ENCODE data around the gene HOXA5. TPM values are rescaled to one million over a fixed set of nuclear protein-coding genes. Genes with fewer than 3 reads are reported as not detected.

The HOXA5 gene
- 10 to 100 TPM in 1 of 2 donors, 1 to 10 TPM in 1; 9.6 to 18.7 TPM for total RNA-seq

- H3K36me3 ChIP-seq = no peaks in the 10 kb centered on the region
- no peaks in the 10 kb centered on the region for H3K9me3 ChIP-seq
- H3K9ac ChIP-seq (ENCODE audit: low read depth in 2 of 2, low read length in 2 of 2) = peak within 1 kb of the TSS; percentile 75 to 100
- H3K4me3 ChIP-seq = peak within 1 kb of the TSS; percentile 43
- no peaks in the 10 kb centered on the region for H3K27me3 ChIP-seq
- peak within 1 kb of the TSS; percentile 84 for H3K27ac ChIP-seq
- intact Hi-C loops (cut with DNase I) = loop anchor here (5.0 kb wide), 1 partner anchor 36 kb away; no protein-coding TSS in a partner anchor
- peaks cover 17% of the 10 kb centered on the region for H3K4me1 ChIP-seq
- peak; percentile 85 for DNase-seq
- TF ChIP-seq, protein P1, sequence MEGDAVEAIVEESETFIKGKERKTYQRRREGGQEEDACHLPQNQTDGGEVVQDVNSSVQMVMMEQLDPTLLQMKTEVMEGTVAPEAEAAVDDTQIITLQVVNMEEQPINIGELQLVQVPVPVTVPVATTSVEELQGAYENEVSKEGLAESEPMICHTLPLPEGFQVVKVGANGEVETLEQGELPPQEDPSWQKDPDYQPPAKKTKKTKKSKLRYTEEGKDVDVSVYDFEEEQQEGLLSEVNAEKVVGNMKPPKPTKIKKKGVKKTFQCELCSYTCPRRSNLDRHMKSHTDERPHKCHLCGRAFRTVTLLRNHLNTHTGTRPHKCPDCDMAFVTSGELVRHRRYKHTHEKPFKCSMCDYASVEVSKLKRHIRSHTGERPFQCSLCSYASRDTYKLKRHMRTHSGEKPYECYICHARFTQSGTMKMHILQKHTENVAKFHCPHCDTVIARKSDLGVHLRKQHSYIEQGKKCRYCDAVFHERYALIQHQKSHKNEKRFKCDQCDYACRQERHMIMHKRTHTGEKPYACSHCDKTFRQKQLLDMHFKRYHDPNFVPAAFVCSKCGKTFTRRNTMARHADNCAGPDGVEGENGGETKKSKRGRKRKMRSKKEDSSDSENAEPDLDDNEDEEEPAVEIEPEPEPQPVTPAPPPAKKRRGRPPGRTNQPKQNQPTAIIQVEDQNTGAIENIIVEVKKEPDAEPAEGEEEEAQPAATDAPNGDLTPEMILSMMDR (IDR thresholded peaks at IDR 0.05) = peak; percentile 80
Observed at GRCh38 chr7:27143023-27143949, at the start of gene HOXA5. TSS of gene HOXA5 (minus strand) at chr7:27143681. CDS start at chr7:27143607, 74 bp downstream.

DNA sequence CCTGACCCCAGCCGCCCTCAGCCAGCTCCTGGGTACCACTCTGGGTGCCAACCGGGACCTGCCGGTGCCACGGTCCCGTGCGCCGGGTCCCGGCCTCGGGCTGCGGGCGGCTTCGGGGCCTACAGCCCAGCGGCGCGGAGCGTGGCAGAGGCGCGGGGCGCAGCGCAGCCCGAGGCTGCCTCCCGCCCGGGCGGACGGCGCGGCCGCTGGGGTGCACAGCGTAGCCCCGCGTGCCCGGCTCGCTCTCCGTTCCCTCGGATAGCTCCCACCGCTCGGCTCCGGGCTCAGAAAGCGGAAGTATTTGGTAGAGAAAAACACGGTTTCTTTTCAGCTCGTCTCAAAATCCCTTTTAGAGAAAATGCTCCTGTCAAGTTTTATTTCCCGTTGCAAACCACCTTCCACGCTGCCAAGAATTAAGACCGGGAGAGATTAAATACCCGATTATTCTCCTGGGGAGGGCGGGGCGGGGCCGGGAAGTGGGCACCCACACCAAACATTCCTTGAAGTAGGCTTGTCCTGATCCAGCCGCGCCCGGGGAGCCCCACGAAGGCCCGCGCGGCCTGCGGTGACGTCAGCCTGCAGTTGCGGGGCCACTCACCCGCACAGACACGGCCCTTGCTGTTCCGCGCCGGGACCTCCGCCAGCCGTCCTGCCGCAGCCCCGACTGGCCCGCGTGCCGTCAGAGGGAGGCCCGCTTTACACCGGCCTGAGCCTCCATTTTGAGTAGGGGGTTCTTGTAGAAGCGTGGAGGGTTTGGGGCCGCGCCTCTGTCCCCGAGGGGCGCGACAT lies 49.3 kb upstream of the HOXA5 start:
- peak overlapping the region; percentile 74 to 89 for H3K9ac ChIP-seq (ENCODE audit: low read depth in 2 of 2, low read length in 2 of 2)
- H3K4me3 ChIP-seq = peak overlapping the region; percentile 39
- DNase-seq = peak; percentile 55
- intact Hi-C loops (cut with DNase I) = loop anchor here (10.0 kb wide), 2 partner anchors 552 to 902 kb away; partner anchors contain the start of gene TAX1BP1
- no peaks in the 10 kb centered on the region for H3K27me3 ChIP-seq
- H3K36me3 ChIP-seq = no peaks in the 10 kb centered on the region
- H3K4me1 ChIP-seq = peaks cover 6% of the 10 kb centered on the region
- H3K27ac ChIP-seq = peak overlapping the region; percentile 94
- no peaks in the 10 kb centered on the region for H3K9me3 ChIP-seq
- TF ChIP-seq, protein P1 (IDR thresholded peaks at IDR 0.05) = no peak

- peak; percentile 70 for DNase-seq
- Histone ChIP-seq H3K27me3 (no peaks in the 10 kb centered on the region), H3K4me3 (peak overlapping the region; percentile 39), H3K9ac (ENCODE audit: low read depth in 2 of 2, low read length in 2 of 2) (peak overlapping the region; percentile 74 to 89), H3K27ac (peak overlapping the region; percentile 94), H3K9me3 (no peaks in the 10 kb centered on the region), H3K4me1 (peaks cover 6% of the 10 kb centered on the region), H3K36me3 (no peaks in the 10 kb centered on the region)
- TF ChIP-seq, protein P1 (IDR thresholded peaks at IDR 0.05) = no peak
- intact Hi-C loops (cut with DNase I) = loop anchor here (10.0 kb wide), 2 partner anchors 553 to 903 kb away; partner anchors contain the start of gene TAX1BP1
Observed at GRCh38 chr7:27191833-27192545, 48.5 kb upstream of the HOXA5 start.

- Histone ChIP-seq H3K27ac (peak overlapping the region; percentile 94), H3K36me3 (no peaks in the 10 kb centered on the region), H3K9me3 (no peaks in the 10 kb centered on the region), H3K9ac (ENCODE audit: low read depth in 2 of 2, low read length in 2 of 2) (peak overlapping the region; percentile 74 to 89), H3K27me3 (no peaks in the 10 kb centered on the region), H3K4me3 (peak overlapping the region; percentile 39), H3K4me1 (peaks cover 6% of the 10 kb centered on the region)
- TF ChIP-seq, protein P1 (IDR thresholded peaks at IDR 0.05) = no peak
- intact Hi-C loops (cut with DNase I) = loop anchor here (10.0 kb wide), 2 partner anchors 554 to 904 kb away; partner anchors contain the start of gene TAX1BP1
- DNase-seq = peak; percentile 47
Observed at GRCh38 chr7:27191161-27191731, 47.8 kb upstream of the HOXA5 start.

All from colonic mucosa (tissue), 4 donors.